ENCODE measurements around the gene CCDC200. TPM values are rescaled to one million over a fixed set of nuclear protein-coding genes. Genes with fewer than 3 reads are reported as not detected.
"Not testable (repeated sequence)": the region's sequence is repeated elsewhere in the genome, so short reads cannot be mapped to it uniquely, and the experiment has no call there.

CCDC200 gene
- 1 to 10 TPM in 1 of 2 donors, not detected in 1; 1.1 TPM for total RNA-seq

GRCh38 chr17:43228020-43228782, at the start of gene CCDC200:
Gene CCDC200, minus strand, starts transcription at chr17:43228623. Its CDS starts 69 bp downstream, at chr17:43228554.
- H3K4me1 Mint-ChIP-seq; ATAC-seq (replicated peaks); H3K27ac Mint-ChIP-seq; H3K9me3 Mint-ChIP-seq; H3K27me3 Mint-ChIP-seq; H3K4me3 Mint-ChIP-seq: not testable (repeated sequence)
- H3K36me3 Mint-ChIP-seq (ENCODE audit: low read depth) = peaks cover 22% of the 10 kb centered on the region

GRCh38 chr17:43272914-43273313, 44.5 kb upstream of the CCDC200 start:
- H3K9me3 Mint-ChIP-seq; H3K4me1 Mint-ChIP-seq; H3K27ac Mint-ChIP-seq; H3K36me3 Mint-ChIP-seq (ENCODE audit: low read depth); H3K27me3 Mint-ChIP-seq: not testable (repeated sequence)
- ATAC-seq (replicated peaks) = peak; percentile 38
- H3K4me3 Mint-ChIP-seq = peak overlapping the region; percentile 29

GRCh38 chr17:43272483-43272882, 44.1 kb upstream of the CCDC200 start:
- ATAC-seq (replicated peaks) = not testable (repeated sequence)

GRCh38 chr17:43270552-43271504, 42.4 kb upstream of the CCDC200 start:
- peak; percentile 40 for ATAC-seq (replicated peaks)
- not testable (repeated sequence) for H3K9me3 Mint-ChIP-seq; H3K36me3 Mint-ChIP-seq (ENCODE audit: low read depth); H3K27ac Mint-ChIP-seq; H3K27me3 Mint-ChIP-seq; H3K4me3 Mint-ChIP-seq; H3K4me1 Mint-ChIP-seq

More at GRCh38 chr17:43272483-43272882, 44.1 kb upstream of the CCDC200 start:
- not testable (repeated sequence) for H3K27ac Mint-ChIP-seq; H3K9me3 Mint-ChIP-seq; H3K36me3 Mint-ChIP-seq (ENCODE audit: low read depth); H3K4me1 Mint-ChIP-seq; H3K27me3 Mint-ChIP-seq
- H3K4me3 Mint-ChIP-seq = peak overlapping the region; percentile 29

- H3K4me1 Mint-ChIP-seq; H3K9me3 Mint-ChIP-seq; ATAC-seq (replicated peaks); H3K27ac Mint-ChIP-seq; H3K4me3 Mint-ChIP-seq; H3K27me3 Mint-ChIP-seq; H3K36me3 Mint-ChIP-seq (ENCODE audit: low read depth): not testable (repeated sequence)
These were observed 18.0 kb upstream of the CCDC200 start for GRCh38 chr17:43246456-43246855.

GRCh38 chr17:43240596-43241352, 12.4 kb upstream of the CCDC200 start:
- not testable (repeated sequence) for H3K4me3 Mint-ChIP-seq; H3K27me3 Mint-ChIP-seq; H3K36me3 Mint-ChIP-seq (ENCODE audit: low read depth); H3K9me3 Mint-ChIP-seq; H3K27ac Mint-ChIP-seq; H3K4me1 Mint-ChIP-seq
- ATAC-seq (replicated peaks) = peak; percentile 52

GRCh38 chr17:43239597-43239996, 11.2 kb upstream of the CCDC200 start:
- H3K9me3 Mint-ChIP-seq; H3K36me3 Mint-ChIP-seq (ENCODE audit: low read depth); H3K27ac Mint-ChIP-seq; H3K4me1 Mint-ChIP-seq; H3K4me3 Mint-ChIP-seq; H3K27me3 Mint-ChIP-seq: not testable (repeated sequence)
- ATAC-seq (replicated peaks) = peak; percentile 53

- ATAC-seq (replicated peaks); H3K27ac Mint-ChIP-seq; H3K4me1 Mint-ChIP-seq; H3K9me3 Mint-ChIP-seq; H3K27me3 Mint-ChIP-seq; H3K36me3 Mint-ChIP-seq (ENCODE audit: low read depth); H3K4me3 Mint-ChIP-seq: not testable (repeated sequence)
These were observed 5.5 kb upstream of the CCDC200 start, which contains the start of gene RNU2-1 for GRCh38 chr17:43233877-43234276. Gene RNU2-1, minus strand, starts transcription at chr17:43233977.

- ATAC-seq (replicated peaks) = not testable (repeated sequence)
These were observed 4.8 kb upstream of the CCDC200 start for GRCh38 chr17:43233263-43233662.

GRCh38 chr17:43232021-43232699, 3.7 kb upstream of the CCDC200 start:
- not testable (repeated sequence) for H3K4me1 Mint-ChIP-seq; H3K9me3 Mint-ChIP-seq; ATAC-seq (replicated peaks); H3K27ac Mint-ChIP-seq; H3K36me3 Mint-ChIP-seq (ENCODE audit: low read depth); H3K4me3 Mint-ChIP-seq; H3K27me3 Mint-ChIP-seq

More at GRCh38 chr17:43233263-43233662, 4.8 kb upstream of the CCDC200 start:
- H3K27ac Mint-ChIP-seq; H3K36me3 Mint-ChIP-seq (ENCODE audit: low read depth); H3K4me3 Mint-ChIP-seq; H3K9me3 Mint-ChIP-seq; H3K27me3 Mint-ChIP-seq; H3K4me1 Mint-ChIP-seq: not testable (repeated sequence)

GRCh38 chr17:43231205-43232020, 3.0 kb upstream of the CCDC200 start:
- H3K27me3 Mint-ChIP-seq, H3K4me1 Mint-ChIP-seq, H3K4me3 Mint-ChIP-seq: not testable (repeated sequence)

GRCh38 chr17:43226393-43226792, 2.0 kb downstream of the CCDC200 start:
- Mint-ChIP-seq H3K4me3 (no peak overlapping the region), H3K4me1 (no peaks in the 10 kb centered on the region), H3K9me3 (no peaks in the 10 kb centered on the region), H3K27ac (no peak overlapping the region), H3K36me3 (ENCODE audit: low read depth) (peaks cover 22% of the 10 kb centered on the region), H3K27me3 (no peaks in the 10 kb centered on the region)
- ATAC-seq (replicated peaks) = no peak

More at GRCh38 chr17:43231205-43232020, 3.0 kb upstream of the CCDC200 start:
- H3K9me3 Mint-ChIP-seq; H3K27ac Mint-ChIP-seq; ATAC-seq (replicated peaks); H3K36me3 Mint-ChIP-seq (ENCODE audit: low read depth): not testable (repeated sequence)

GRCh38 chr17:43224146-43224705, 4.2 kb downstream of the CCDC200 start:
- Mint-ChIP-seq H3K27ac (no peak overlapping the region), H3K9me3 (no peaks in the 10 kb centered on the region), H3K27me3 (no peaks in the 10 kb centered on the region), H3K4me3 (no peak overlapping the region), H3K4me1 (no peaks in the 10 kb centered on the region), H3K36me3 (ENCODE audit: low read depth) (peaks cover 23% of the 10 kb centered on the region)
- ATAC-seq (replicated peaks) = no peak

All from activated T-helper 17 cell treated with anti-CD3 and anti-CD28 coated beads, Interleukin-2, amount 50 U/mL, for 72 hours (primary cell).